ENCODE measurements around the gene TMEM209. TPM values are rescaled to one million over a fixed set of nuclear protein-coding genes. Genes with fewer than 3 reads are reported as not detected.
"Not testable (repeated sequence)": the region's sequence is repeated elsewhere in the genome, so short reads cannot be mapped to it uniquely, and the experiment has no call there.

Gene TMEM209
- total RNA-seq, 1 experiment from 2014 or later: 33.9 TPM

- Histone ChIP-seq H3K27me3 (no peaks in the 10 kb centered on the region), H3K4me1 (peaks cover 16% of the 10 kb centered on the region), H3K36me3 (peaks cover 63% of the 10 kb centered on the region), H3K27ac (no peak overlapping the region), H3K4me3 (no peak overlapping the region), H3K9me3 (replicated peaks) (no peaks in the 10 kb centered on the region)
- DNase-seq: no peak
Observed at GRCh38 chr7:130136579-130137167, 68.5 kb downstream of the TMEM209 start.

GRCh38 chr7:130135208-130136205 is 69.7 kb downstream of the TMEM209 start:
- Histone ChIP-seq H3K4me3 (no peak overlapping the region), H3K4me1 (peaks cover 16% of the 10 kb centered on the region), H3K36me3 (peaks cover 74% of the 10 kb centered on the region), H3K27me3 (no peaks in the 10 kb centered on the region), H3K9me3 (replicated peaks) (no peaks in the 10 kb centered on the region), H3K27ac (no peak overlapping the region)
- no peak for DNase-seq

GRCh38 chr7:130134726-130135125 is 70.5 kb downstream of the TMEM209 start:
- Histone ChIP-seq H3K27ac (no peak overlapping the region), H3K27me3 (no peaks in the 10 kb centered on the region), H3K4me3 (no peak overlapping the region), H3K36me3 (peaks cover 77% of the 10 kb centered on the region), H3K4me1 (peaks cover 12% of the 10 kb centered on the region), H3K9me3 (replicated peaks) (no peaks in the 10 kb centered on the region)
- DNase-seq: no peak

GRCh38 chr7:130134106-130134636 is 71.0 kb downstream of the TMEM209 start:
- Histone ChIP-seq H3K4me1 (peaks cover 7% of the 10 kb centered on the region), H3K27me3 (no peaks in the 10 kb centered on the region), H3K36me3 (peaks cover 79% of the 10 kb centered on the region), H3K4me3 (no peak overlapping the region), H3K27ac (no peak overlapping the region), H3K9me3 (replicated peaks) (no peaks in the 10 kb centered on the region)
- no peak for DNase-seq

GRCh38 chr7:130133029-130133782 is 72.0 kb downstream of the TMEM209 start:
- Histone ChIP-seq H3K36me3 (peaks cover 82% of the 10 kb centered on the region), H3K27me3 (no peaks in the 10 kb centered on the region), H3K4me3 (no peak overlapping the region), H3K27ac (no peak overlapping the region), H3K4me1 (peaks cover 3% of the 10 kb centered on the region; the same call in 1 of the 2 replicates), H3K9me3 (replicated peaks) (no peaks in the 10 kb centered on the region)
- no peak for DNase-seq

GRCh38 chr7:130131964-130132875 is 73.0 kb downstream of the TMEM209 start:
- H3K9me3 ChIP-seq (replicated peaks): no peaks in the 10 kb centered on the region
- peaks cover 73% of the 10 kb centered on the region for H3K36me3 ChIP-seq
- peaks cover 12% of the 10 kb centered on the region for H3K4me1 ChIP-seq
- H3K4me3 ChIP-seq: no peak overlapping the region
- H3K27ac ChIP-seq: no peak overlapping the region
- no peak for DNase-seq
- H3K27me3 ChIP-seq: no peaks in the 10 kb centered on the region

- no peak for DNase-seq
- Histone ChIP-seq H3K4me1 (peaks cover 15% of the 10 kb centered on the region), H3K27ac (no peak overlapping the region), H3K27me3 (no peaks in the 10 kb centered on the region), H3K9me3 (replicated peaks) (no peaks in the 10 kb centered on the region), H3K4me3 (no peak overlapping the region), H3K36me3 (peaks cover 69% of the 10 kb centered on the region)
Observed at GRCh38 chr7:130131191-130131834, 73.9 kb downstream of the TMEM209 start.

- DNase-seq: no peak
- no peaks in the 10 kb centered on the region for H3K27me3 ChIP-seq
- peaks cover 73% of the 10 kb centered on the region for H3K36me3 ChIP-seq
- no peak overlapping the region for H3K4me3 ChIP-seq
- H3K9me3 ChIP-seq (replicated peaks): no peaks in the 10 kb centered on the region
- no peak overlapping the region for H3K27ac ChIP-seq
- H3K4me1 ChIP-seq: peaks cover 15% of the 10 kb centered on the region
Observed at GRCh38 chr7:130129011-130129411, 76.2 kb downstream of the TMEM209 start.

- Histone ChIP-seq H3K4me3 (no peak overlapping the region), H3K27me3 (no peaks in the 10 kb centered on the region), H3K4me1 (peaks cover 15% of the 10 kb centered on the region), H3K9me3 (replicated peaks) (no peaks in the 10 kb centered on the region), H3K36me3 (peaks cover 73% of the 10 kb centered on the region), H3K27ac (peak overlapping the region; percentile 41)
- peak in 1 of 2 experiments; percentile 70 for DNase-seq
Observed at GRCh38 chr7:130127821-130128317, 77.3 kb downstream of the TMEM209 start.

GRCh38 chr7:130127404-130127803 is 77.8 kb downstream of the TMEM209 start:
- no peak overlapping the region for H3K4me3 ChIP-seq
- peaks cover 15% of the 10 kb centered on the region for H3K4me1 ChIP-seq
- peaks cover 73% of the 10 kb centered on the region for H3K36me3 ChIP-seq
- peak overlapping the region; percentile 41 for H3K27ac ChIP-seq
- H3K27me3 ChIP-seq: no peaks in the 10 kb centered on the region
- DNase-seq: no peak
- H3K9me3 ChIP-seq (replicated peaks): no peaks in the 10 kb centered on the region

GRCh38 chr7:130126840-130127239 is 78.4 kb downstream of the TMEM209 start:
- not testable (repeated sequence) for DNase-seq; H3K9me3 ChIP-seq (replicated peaks)

GRCh38 chr7:130124711-130125110 is 80.5 kb downstream of the TMEM209 start:
- DNase-seq: no peak
- H3K27me3 ChIP-seq: no peaks in the 10 kb centered on the region
- H3K4me3 ChIP-seq: no peak overlapping the region
- H3K4me1 ChIP-seq: peaks cover 15% of the 10 kb centered on the region
- no peaks in the 10 kb centered on the region for H3K9me3 ChIP-seq (replicated peaks)
- H3K27ac ChIP-seq: no peak overlapping the region
- H3K36me3 ChIP-seq: peaks cover 77% of the 10 kb centered on the region

More at GRCh38 chr7:130126840-130127239, 78.4 kb downstream of the TMEM209 start:
- Histone ChIP-seq H3K36me3 (peaks cover 76% of the 10 kb centered on the region), H3K27ac (peak overlapping the region; percentile 41; the same call in 1 of the 2 replicates), H3K4me1 (peaks cover 15% of the 10 kb centered on the region)
- H3K4me3 ChIP-seq, H3K27me3 ChIP-seq: not testable (repeated sequence)

GRCh38 chr7:130123501-130123900 is 81.7 kb downstream of the TMEM209 start:
- Histone ChIP-seq H3K9me3 (replicated peaks) (no peaks in the 10 kb centered on the region), H3K36me3 (peaks cover 69% of the 10 kb centered on the region)

More at GRCh38 chr7:130123501-130123900, 81.7 kb downstream of the TMEM209 start:
- Histone ChIP-seq H3K27me3 (no peaks in the 10 kb centered on the region), H3K4me3 (no peak overlapping the region), H3K4me1 (peaks cover 15% of the 10 kb centered on the region), H3K27ac (no peak overlapping the region)
- no peak for DNase-seq
